ENCODE results near the gene BRINP1.
"Not testable (repeated sequence)": the region's sequence is repeated elsewhere in the genome, so short reads cannot be mapped to it uniquely, and the experiment has no call there.

BRINP1 gene

GRCh38 chr9:119213471-119213870 lies 155.8 kb downstream of the BRINP1 start:
- no peak for DNase-seq (ENCODE audit: low spot score)

- DNase-seq (ENCODE audit: low spot score): no peak
Measured at GRCh38 chr9:119197893-119198607, 171.2 kb downstream of the BRINP1 start.

- DNase-seq (ENCODE audit: low spot score): no peak
Measured at GRCh38 chr9:119195521-119195920, 173.7 kb downstream of the BRINP1 start.

- DNase-seq (ENCODE audit: low spot score): no peak
Measured at GRCh38 chr9:119185298-119185697, 183.9 kb downstream of the BRINP1 start.

- no peak for DNase-seq (ENCODE audit: low spot score)
Measured at GRCh38 chr9:119184265-119184936, 184.8 kb downstream of the BRINP1 start.

GRCh38 chr9:119181561-119181960 lies 187.7 kb downstream of the BRINP1 start:
- DNase-seq (ENCODE audit: low spot score): no peak

GRCh38 chr9:119180897-119181296 lies 188.3 kb downstream of the BRINP1 start:
- DNase-seq (ENCODE audit: low spot score): no peak

GRCh38 chr9:119179701-119180100 lies 189.5 kb downstream of the BRINP1 start:
- DNase-seq (ENCODE audit: low spot score): no peak

GRCh38 chr9:119177196-119177595 lies 192.0 kb downstream of the BRINP1 start:
- DNase-seq (ENCODE audit: low spot score): no peak

- no peak for DNase-seq (ENCODE audit: low spot score)
Measured at GRCh38 chr9:119175581-119175980, 193.7 kb downstream of the BRINP1 start.

GRCh38 chr9:119169222-119169621 lies 200.0 kb downstream of the BRINP1 start:
- DNase-seq (ENCODE audit: low spot score): not testable (repeated sequence)

- no peak for DNase-seq (ENCODE audit: low spot score)
Measured at GRCh38 chr9:119167876-119168275, 201.4 kb downstream of the BRINP1 start.

- no peak for DNase-seq (ENCODE audit: low spot score)
Measured at GRCh38 chr9:119167267-119167666, 202.0 kb downstream of the BRINP1 start.

GRCh38 chr9:119166096-119166495 lies 203.1 kb downstream of the BRINP1 start:
- no peak for DNase-seq (ENCODE audit: low spot score)

- no peak for DNase-seq (ENCODE audit: low spot score)
Measured at GRCh38 chr9:119165131-119165530, 204.1 kb downstream of the BRINP1 start.

GRCh38 chr9:119164716-119165115 lies 204.5 kb downstream of the BRINP1 start:
- DNase-seq (ENCODE audit: low spot score): no peak

GRCh38 chr9:119160551-119160950 lies 208.7 kb downstream of the BRINP1 start:
- no peak for DNase-seq (ENCODE audit: low spot score)

- DNase-seq (ENCODE audit: low spot score): no peak
Measured at GRCh38 chr9:119159386-119159785, 209.8 kb downstream of the BRINP1 start.

- no peak for DNase-seq (ENCODE audit: low spot score)
Measured at GRCh38 chr9:119157196-119157595, 212.0 kb downstream of the BRINP1 start.

- DNase-seq (ENCODE audit: low spot score): no peak
Measured at GRCh38 chr9:119156354-119156753, 212.9 kb downstream of the BRINP1 start.

- DNase-seq (ENCODE audit: low spot score): no peak
Measured at GRCh38 chr9:119154527-119154926, 214.7 kb downstream of the BRINP1 start.

GRCh38 chr9:119153402-119153801 lies 215.8 kb downstream of the BRINP1 start:
- DNase-seq (ENCODE audit: low spot score): no peak

GRCh38 chr9:119148855-119149254 lies 220.4 kb downstream of the BRINP1 start:
- no peak for DNase-seq (ENCODE audit: low spot score)

- DNase-seq (ENCODE audit: low spot score): no peak
Measured at GRCh38 chr9:119137479-119137878, 231.8 kb downstream of the BRINP1 start.
